ENCODE data around the gene KIAA0825.
A peak's percentile ranks its signal among the peaks of the same experiment; 100 is the strongest.

The KIAA0825 gene

DNA sequence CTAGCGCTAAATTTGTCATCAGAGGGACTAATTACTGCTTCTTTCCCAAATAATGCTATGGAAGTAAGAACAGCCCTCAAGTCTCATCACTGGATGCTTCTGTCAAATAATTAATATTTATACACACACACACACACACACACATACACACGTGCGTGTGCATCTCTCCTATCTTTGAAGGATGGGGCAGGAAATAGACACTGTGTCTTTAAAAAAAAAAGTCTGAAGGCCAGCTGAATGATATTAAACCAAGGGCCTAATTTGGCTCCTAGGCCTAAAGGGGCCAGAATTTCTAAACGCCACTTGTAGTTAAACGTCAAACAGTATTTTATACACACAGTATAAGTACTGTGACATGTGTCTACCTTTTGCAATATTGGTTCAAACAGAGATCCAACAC lies 3.4 kb upstream of the KIAA0825 start:
- no peaks in the 10 kb centered on the region for H3K27me3 ChIP-seq (ENCODE audit: control insufficient read depth, low read length)
- peak overlapping the region; percentile 47 for H3K4me2 ChIP-seq (ENCODE audit: low read length)
- H3K9me2 ChIP-seq (replicated peaks; ENCODE audit: control insufficient read depth, low read length) = no peaks in the 10 kb centered on the region
- peak overlapping the region; percentile 16 for H3K4me3 ChIP-seq (ENCODE audit: low read length)
- H3K4me1 ChIP-seq (ENCODE audit: control insufficient read depth, low read length) = peaks cover 43% of the 10 kb centered on the region
- no peaks in the 10 kb centered on the region for H3K9me3 ChIP-seq (ENCODE audit: control insufficient read depth, insufficient read depth, low read length)
- TF ChIP-seq EZH2phosphoT487 (IDR thresholded peaks at IDR 0.05; ENCODE audit: borderline replicate concordance, low read length) (no peak), CTCF (IDR thresholded peaks at IDR 0.05; ENCODE audit: low read depth, low read length, poor library complexity, severe bottlenecking) (no peak)
- 0 out of 2 replicates have a peak, but pooled peaks cover 10% of the 10 kb centered on the region for H3K36me3 ChIP-seq (ENCODE audit: control insufficient read depth, low read length)
- peaks cover 81% of the 10 kb centered on the region for H3K79me2 ChIP-seq (ENCODE audit: control insufficient read depth, low read length)
- H3F3A ChIP-seq (ENCODE audit: control insufficient read depth, insufficient read depth) = no peaks in the 10 kb centered on the region; the same call in 1 of the 2 replicates
- H3K27ac ChIP-seq (ENCODE audit: low read depth, low read length) = no peak overlapping the region
- H4K20me1 ChIP-seq (ENCODE audit: control insufficient read depth, insufficient read depth, low read depth, low read length) = peaks cover 11% of the 10 kb centered on the region

GRCh38 chr5:94620256-94620655 lies 1.9 kb upstream of the KIAA0825 start:
- Histone ChIP-seq H3K27ac (ENCODE audit: low read depth, low read length) (no peak overlapping the region), H3F3A (ENCODE audit: control insufficient read depth, insufficient read depth) (no peaks in the 10 kb centered on the region; the same call in 1 of the 2 replicates), H3K27me3 (ENCODE audit: control insufficient read depth, low read length) (no peaks in the 10 kb centered on the region), H3K9me3 (ENCODE audit: control insufficient read depth, insufficient read depth, low read length) (no peaks in the 10 kb centered on the region), H3K36me3 (ENCODE audit: control insufficient read depth, low read length) (0 out of 2 replicates have a peak, but pooled peaks cover 10% of the 10 kb centered on the region), H4K20me1 (ENCODE audit: control insufficient read depth, insufficient read depth, low read depth, low read length) (peaks cover 11% of the 10 kb centered on the region), H3K4me3 (ENCODE audit: low read length) (peak overlapping the region; percentile 79), H3K9me2 (replicated peaks; ENCODE audit: control insufficient read depth, low read length) (no peaks in the 10 kb centered on the region), H3K4me1 (ENCODE audit: control insufficient read depth, low read length) (peaks cover 47% of the 10 kb centered on the region), H3K79me2 (ENCODE audit: control insufficient read depth, low read length) (peaks cover 75% of the 10 kb centered on the region), H3K4me2 (ENCODE audit: low read length) (peak overlapping the region; percentile 87)
- no peak for TF ChIP-seq EZH2phosphoT487 (IDR thresholded peaks at IDR 0.05; ENCODE audit: borderline replicate concordance, low read length)
- no peak for TF ChIP-seq CTCF (IDR thresholded peaks at IDR 0.05; ENCODE audit: low read depth, low read length, poor library complexity, severe bottlenecking)

GRCh38 chr5:94618029-94618492 lies 343 bp downstream of the KIAA0825 start:
- Histone ChIP-seq H3K27me3 (ENCODE audit: control insufficient read depth, low read length) (no peaks in the 10 kb centered on the region), H3K9me3 (ENCODE audit: control insufficient read depth, insufficient read depth, low read length) (no peaks in the 10 kb centered on the region), H4K20me1 (ENCODE audit: control insufficient read depth, insufficient read depth, low read depth, low read length) (peaks cover 11% of the 10 kb centered on the region), H3K79me2 (ENCODE audit: control insufficient read depth, low read length) (peaks cover 58% of the 10 kb centered on the region), H3K9me2 (replicated peaks; ENCODE audit: control insufficient read depth, low read length) (no peaks in the 10 kb centered on the region), H3K4me3 (ENCODE audit: low read length) (peak overlapping the region; percentile 79), H3F3A (ENCODE audit: control insufficient read depth, insufficient read depth) (no peaks in the 10 kb centered on the region; the same call in 1 of the 2 replicates), H3K4me2 (ENCODE audit: low read length) (peak overlapping the region; percentile 87), H3K4me1 (ENCODE audit: control insufficient read depth, low read length) (peaks cover 44% of the 10 kb centered on the region), H3K36me3 (ENCODE audit: control insufficient read depth, low read length) (0 out of 2 replicates have a peak, but pooled peaks cover 10% of the 10 kb centered on the region), H3K27ac (ENCODE audit: low read depth, low read length) (no peak overlapping the region; the same call in 1 of the 2 replicates)
- TF ChIP-seq EZH2phosphoT487 (IDR thresholded peaks at IDR 0.05; ENCODE audit: borderline replicate concordance, low read length) = no peak
- no peak for TF ChIP-seq CTCF (IDR thresholded peaks at IDR 0.05; ENCODE audit: low read depth, low read length, poor library complexity, severe bottlenecking)
